ENCODE data around the gene GPR132. TPM values are rescaled to one million over a fixed set of nuclear protein-coding genes. Genes with fewer than 3 reads are reported as not detected.

The GPR132 gene
- total RNA-seq, 1 donor from 2014 or later = 1.0 TPM

DNA sequence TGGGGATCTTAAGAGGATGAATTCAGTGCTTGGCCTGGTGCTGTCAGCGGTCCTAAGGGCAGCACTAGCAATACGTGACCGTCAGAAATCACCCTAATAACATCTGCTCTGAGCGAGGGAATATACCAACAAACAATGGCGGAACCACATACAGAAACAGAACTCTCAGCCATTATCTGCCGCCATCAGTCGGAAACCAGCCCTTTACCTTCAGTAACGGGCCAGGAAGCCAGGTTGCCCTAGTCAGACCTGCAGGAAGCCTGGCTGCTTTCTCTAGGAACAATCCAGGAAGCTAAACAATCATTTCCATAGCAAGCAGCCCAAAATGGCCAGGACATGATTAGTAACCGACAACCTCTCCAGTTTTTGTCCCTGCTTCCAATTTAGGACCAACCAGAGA, 50.0 kb downstream of the GPR132 start:
- H3K27ac ChIP-seq (replicated peaks) = no peak overlapping the region
- intact Hi-C loops (cut with micrococcal nuclease) = no loop called here
- H3K4me1 ChIP-seq = peaks cover 28% of the 10 kb centered on the region
- TF ChIP-seq, protein P1, sequence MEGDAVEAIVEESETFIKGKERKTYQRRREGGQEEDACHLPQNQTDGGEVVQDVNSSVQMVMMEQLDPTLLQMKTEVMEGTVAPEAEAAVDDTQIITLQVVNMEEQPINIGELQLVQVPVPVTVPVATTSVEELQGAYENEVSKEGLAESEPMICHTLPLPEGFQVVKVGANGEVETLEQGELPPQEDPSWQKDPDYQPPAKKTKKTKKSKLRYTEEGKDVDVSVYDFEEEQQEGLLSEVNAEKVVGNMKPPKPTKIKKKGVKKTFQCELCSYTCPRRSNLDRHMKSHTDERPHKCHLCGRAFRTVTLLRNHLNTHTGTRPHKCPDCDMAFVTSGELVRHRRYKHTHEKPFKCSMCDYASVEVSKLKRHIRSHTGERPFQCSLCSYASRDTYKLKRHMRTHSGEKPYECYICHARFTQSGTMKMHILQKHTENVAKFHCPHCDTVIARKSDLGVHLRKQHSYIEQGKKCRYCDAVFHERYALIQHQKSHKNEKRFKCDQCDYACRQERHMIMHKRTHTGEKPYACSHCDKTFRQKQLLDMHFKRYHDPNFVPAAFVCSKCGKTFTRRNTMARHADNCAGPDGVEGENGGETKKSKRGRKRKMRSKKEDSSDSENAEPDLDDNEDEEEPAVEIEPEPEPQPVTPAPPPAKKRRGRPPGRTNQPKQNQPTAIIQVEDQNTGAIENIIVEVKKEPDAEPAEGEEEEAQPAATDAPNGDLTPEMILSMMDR (IDR thresholded peaks at IDR 0.05; ENCODE audit: borderline replicate concordance) = no peak
- no peaks in the 10 kb centered on the region for H3K27me3 ChIP-seq (ENCODE audit: low read depth)
- DNase-seq = no peak
- peaks cover 16% of the 10 kb centered on the region for H3K36me3 ChIP-seq
- H3K9me3 ChIP-seq (replicated peaks) = no peaks in the 10 kb centered on the region
- H3K4me3 ChIP-seq = no peak overlapping the region

DNA sequence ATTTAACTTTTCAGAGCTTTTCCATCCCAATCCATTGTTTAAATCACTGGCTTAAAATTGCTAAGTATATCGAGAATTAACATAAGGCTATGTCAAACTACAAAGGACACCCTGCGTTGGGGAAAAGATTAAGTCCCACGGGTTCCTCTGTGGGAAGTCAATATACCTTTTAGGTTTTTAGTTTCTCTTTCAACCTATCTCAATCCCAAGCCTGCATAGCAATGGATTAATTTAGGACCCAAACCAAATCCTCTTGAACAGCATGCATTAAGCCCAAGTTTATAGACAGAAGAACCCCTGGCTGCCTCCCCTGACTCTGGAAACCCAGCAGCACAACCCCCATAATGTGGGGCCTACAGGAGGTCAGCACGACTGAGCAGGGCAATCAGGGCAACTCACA, 50.6 kb downstream of the GPR132 start:
- no peak overlapping the region for H3K4me3 ChIP-seq
- H3K4me1 ChIP-seq = peaks cover 22% of the 10 kb centered on the region
- TF ChIP-seq, protein P1 (IDR thresholded peaks at IDR 0.05; ENCODE audit: borderline replicate concordance) = no peak
- H3K36me3 ChIP-seq = peaks cover 22% of the 10 kb centered on the region
- H3K9me3 ChIP-seq (replicated peaks) = no peaks in the 10 kb centered on the region
- DNase-seq = no peak
- no peak overlapping the region for H3K27ac ChIP-seq (replicated peaks)
- H3K27me3 ChIP-seq (ENCODE audit: low read depth) = no peaks in the 10 kb centered on the region
- intact Hi-C loops (cut with micrococcal nuclease) = no loop called here

DNA sequence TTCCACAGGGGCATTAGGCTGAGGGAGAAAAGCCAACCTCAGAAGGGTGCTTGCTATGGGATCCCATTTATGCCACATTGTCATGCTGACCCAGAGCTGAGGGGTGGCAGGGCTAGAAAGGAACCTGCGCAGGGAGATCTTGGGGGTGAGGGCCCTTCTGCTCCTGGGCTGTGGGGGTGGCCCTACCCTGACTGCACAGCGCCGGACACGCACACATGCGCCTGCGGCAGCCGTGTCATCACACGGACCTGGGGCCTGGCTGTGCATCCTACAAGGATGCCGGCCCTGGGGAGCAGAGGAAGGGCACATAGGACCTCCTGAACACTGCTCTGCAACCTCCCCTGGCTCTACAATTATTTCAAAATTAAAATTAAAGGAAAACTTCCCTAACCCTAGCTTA, 51.2 kb downstream of the GPR132 start:
- H3K9me3 ChIP-seq (replicated peaks) = no peaks in the 10 kb centered on the region
- no peak overlapping the region for H3K4me3 ChIP-seq
- intact Hi-C loops (cut with micrococcal nuclease) = no loop called here

DNA sequence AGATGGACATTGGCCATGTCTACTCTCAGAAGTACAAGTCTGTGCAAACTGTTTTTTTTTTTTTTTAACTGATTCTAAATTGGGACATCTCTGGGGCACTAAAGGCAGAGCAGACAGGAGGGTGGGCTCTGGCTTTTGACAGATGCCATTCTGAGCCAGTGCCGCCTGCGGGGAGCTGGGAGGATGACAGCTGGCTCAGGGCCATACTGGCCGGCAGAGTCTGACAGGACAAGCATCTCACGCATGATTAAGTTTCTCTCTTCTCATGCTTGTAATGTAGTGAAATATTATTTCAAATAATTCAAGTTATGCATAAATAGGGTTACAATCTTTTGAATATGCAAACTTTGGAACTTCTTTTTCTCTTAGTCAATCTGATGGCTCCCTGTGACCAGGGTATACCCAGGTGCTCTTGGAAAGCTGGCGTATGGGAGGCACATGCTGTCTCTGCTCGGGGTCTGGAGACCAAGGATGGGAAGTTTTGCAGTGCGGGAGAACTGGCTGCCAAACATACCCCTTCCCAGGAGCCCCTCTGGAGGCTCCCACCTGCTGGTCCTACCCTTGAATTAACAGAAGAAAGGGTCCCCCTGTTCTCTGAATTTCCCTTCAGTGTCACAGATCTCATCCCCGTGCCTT, 52.0 kb downstream of the GPR132 start:
- Histone ChIP-seq H3K9me3 (replicated peaks) (no peaks in the 10 kb centered on the region), H3K36me3 (peaks cover 30% of the 10 kb centered on the region), H3K4me1 (peaks cover 13% of the 10 kb centered on the region), H3K27ac (replicated peaks) (no peak overlapping the region), H3K4me3 (no peak overlapping the region), H3K27me3 (ENCODE audit: low read depth) (no peaks in the 10 kb centered on the region)
- intact Hi-C loops (cut with micrococcal nuclease) = no loop called here
- TF ChIP-seq, protein P1 (IDR thresholded peaks at IDR 0.05; ENCODE audit: borderline replicate concordance) = peak; percentile 40
- peak; percentile 41 for DNase-seq

More for the DNA sequence above, 51.2 kb downstream of the GPR132 start:
- TF ChIP-seq, protein P1 (IDR thresholded peaks at IDR 0.05; ENCODE audit: borderline replicate concordance) = no peak
- Histone ChIP-seq H3K27ac (replicated peaks) (no peak overlapping the region), H3K4me1 (peaks cover 16% of the 10 kb centered on the region), H3K36me3 (peaks cover 28% of the 10 kb centered on the region), H3K27me3 (ENCODE audit: low read depth) (no peaks in the 10 kb centered on the region)
- DNase-seq = no peak

DNA sequence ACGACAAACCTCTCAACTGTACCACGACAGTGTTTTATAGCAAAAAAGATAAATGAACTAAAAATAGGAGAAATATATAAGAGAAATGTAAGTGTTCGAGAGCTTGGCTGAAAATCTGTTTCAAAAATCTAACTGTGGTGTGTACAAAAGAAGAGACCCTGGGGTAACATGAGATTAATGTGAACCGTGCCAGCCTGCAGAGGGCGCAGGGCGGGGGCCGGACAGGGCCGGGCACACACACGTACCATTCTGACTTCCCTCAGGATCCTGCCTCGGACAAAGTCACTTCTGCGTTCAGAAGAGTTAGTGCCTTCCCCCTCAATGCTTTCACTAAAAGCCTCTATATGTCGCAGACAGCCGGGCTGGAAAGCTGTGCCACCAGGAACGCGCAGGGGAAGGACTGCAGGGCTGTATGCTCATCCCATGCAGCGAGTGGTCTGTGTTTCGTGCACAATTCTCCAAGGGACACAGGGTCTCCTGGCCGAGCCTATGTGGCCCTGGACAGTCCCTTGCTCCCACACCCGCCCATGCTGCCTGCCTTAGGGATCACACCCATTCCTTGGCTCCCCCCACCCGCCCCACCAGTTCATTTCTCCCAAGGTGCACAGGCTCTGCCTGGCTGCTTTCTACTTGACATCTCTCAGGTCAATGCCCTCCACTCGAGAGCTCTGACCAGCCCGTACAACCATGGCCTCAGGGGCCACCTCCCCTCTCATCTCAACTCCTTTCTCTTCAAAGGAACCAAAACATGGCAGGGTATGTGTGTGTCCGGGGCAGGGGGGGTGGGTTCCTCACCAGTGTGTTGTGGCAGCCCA, 52.9 kb downstream of the GPR132 start:
- Histone ChIP-seq H3K9me3 (replicated peaks) (no peaks in the 10 kb centered on the region), H3K27me3 (ENCODE audit: low read depth) (no peaks in the 10 kb centered on the region), H3K36me3 (peaks cover 30% of the 10 kb centered on the region), H3K4me3 (no peak overlapping the region), H3K27ac (replicated peaks) (no peak overlapping the region), H3K4me1 (peaks cover 13% of the 10 kb centered on the region)
- no peak for DNase-seq
- intact Hi-C loops (cut with micrococcal nuclease) = no loop called here
- TF ChIP-seq, protein P1 (IDR thresholded peaks at IDR 0.05; ENCODE audit: borderline replicate concordance) = peak; percentile 57

Data from left ventricle myocardium inferior (tissue), 1 donor.